H1 (cell line): ENCODE data around the gene SGO1. TPM values are rescaled to one million over a fixed set of nuclear protein-coding genes. Genes with fewer than 3 reads are reported as not detected.

Experiments used
- CTCF ChIA-PET: fragments of 300-600 bp; sonication (Branson Sonifier 250); formaldehyde crosslinking; loops from one replicate; lab custom pipeline; 2021; ENCODE audit not compliant: partially characterized antibody; lab: Charles Lee
- POLR2A ChIA-PET: fragments of 300-600 bp; sonication (Branson Sonifier 250); formaldehyde crosslinking; loops from one replicate; lab custom pipeline; 2021; ENCODE audit warnings: inconsistent platforms; ENCODE audit not compliant: partially characterized antibody; lab: Charles Lee
- DNase-seq, 2 experiments: peaks; one replicate each; pipeline versions ENCODE4 v3.0.0 to v3.0.0-alpha.2; 2010 to 2022; ENCODE audit warnings: low spot score in 2 of 2, low read depth in 1 of 2, mixed read lengths in 1 of 2
- FAIRE-seq: peaks from 2 replicates; lab custom pipeline; 2011; peaks lifted over from hg19 to GRCh38; lab: Jason Lieb, UNC
- H2AFZ ChIP-seq: 2 replicates; pipeline ENCODE4 v1.8.1; 2012; ENCODE audit warnings: low read length, inconsistent platforms
- H2AK5ac ChIP-seq: 2 replicates; pipeline ENCODE4 v1.6.1; 2013; ENCODE audit warnings: low read depth, low read length
- H2BK120ac ChIP-seq: replicated peaks from 2 replicates; pipeline ENCODE3; 2013; ENCODE audit warnings: low read depth, low read length, inconsistent platforms
- H2BK12ac ChIP-seq: 2 replicates; pipeline ENCODE4 v1.6.1; 2013; ENCODE audit warnings: low read depth, low read length
- H2BK15ac ChIP-seq: 2 replicates; pipeline ENCODE4 v1.6.1; 2013; ENCODE audit warnings: low read length
- H2BK20ac ChIP-seq: 2 replicates; pipeline ENCODE4 v1.6.1; 2013; ENCODE audit warnings: low read length
- H2BK5ac ChIP-seq: 2 replicates; pipeline ENCODE4 v1.6.1; 2013; ENCODE audit warnings: low read depth, low read length
- H3K14ac ChIP-seq: 2 replicates; pipeline ENCODE4 v1.6.1; 2013; ENCODE audit warnings: inconsistent platforms; ENCODE audit not compliant: insufficient read length
- H3K18ac ChIP-seq: 2 replicates; pipeline ENCODE4 v1.6.1; 2013; ENCODE audit warnings: low read length; ENCODE audit errors: extremely low read depth
- H3K23ac ChIP-seq: 2 replicates; pipeline ENCODE4 v1.6.1; 2013; ENCODE audit warnings: inconsistent platforms; ENCODE audit not compliant: insufficient read length
- H3K23me2 ChIP-seq: 2 replicates; pipeline ENCODE4 v1.6.1; 2013; ENCODE audit warnings: low read depth, low read length
- H3K27ac ChIP-seq: 2 replicates; pipeline ENCODE4 v1.6.1; 2011; ENCODE audit warnings: low read depth, low read length, inconsistent platforms
- H3K27me3 ChIP-seq, 4 experiments: replicated peaks in 1 of 4; 1 replicate in 1 of 4; 2 replicates in 3 of 4; pipeline versions ENCODE4 v1.6.1 to v1.8.1; 2011 to 2013; ENCODE audit warnings: low read length in 3 of 4, mild to moderate bottlenecking in 3 of 4, inconsistent platforms in 2 of 4, mixed read lengths in 2 of 4, moderate library complexity in 1 of 4; ENCODE audit not compliant: control insufficient read depth in 3 of 4, insufficient read depth in 3 of 4; ENCODE audit errors: extremely low read depth in 1 of 4
- H3K36me3 ChIP-seq, 4 experiments: 2 replicates each; pipeline versions ENCODE4 v1.6.1 to v1.8.1; 2011 to 2013; ENCODE audit warnings: mild to moderate bottlenecking in 4 of 4, low read length in 3 of 4, moderate library complexity in 2 of 4, control low read depth in 1 of 4, inconsistent platforms in 1 of 4; ENCODE audit not compliant: insufficient read depth in 4 of 4, control insufficient read depth in 2 of 4
- H3K4ac ChIP-seq: replicated peaks from 2 replicates; pipeline ENCODE3; 2013; ENCODE audit warnings: low read length, low read depth, mixed read lengths, inconsistent platforms; ENCODE audit not compliant: insufficient read length
- H3K4me1 ChIP-seq, 4 experiments: replicated peaks in 1 of 4; 1 replicate in 1 of 4; 2 replicates in 3 of 4; pipeline versions ENCODE4 v1.6.1 to v1.8.1; 2011 to 2013; ENCODE audit warnings: low read length in 3 of 4, inconsistent platforms in 2 of 4, mixed read lengths in 1 of 4; ENCODE audit not compliant: insufficient read depth in 4 of 4, control insufficient read depth in 3 of 4
- H3K4me2 ChIP-seq, 2 experiments: 2 replicates each; pipeline versions ENCODE4 v1.6.1 to v1.8.1; 2011 to 2013; ENCODE audit warnings: low read depth in 2 of 2, low read length in 2 of 2, control low read depth in 1 of 2, inconsistent platforms in 1 of 2, mild to moderate bottlenecking in 1 of 2; ENCODE audit not compliant: insufficient read depth in 1 of 2
- H3K4me3 ChIP-seq, 4 experiments: fragments of 200-600, 300-600 bp in 1 of 4; sonication (generic), shearing (Covaris generic), sonication (Bioruptor Twin) in 1 of 4; 2 replicates each; pipeline versions ENCODE4 v1.5.1 to v1.8.1; 2011 to 2016; ENCODE audit warnings: low read length in 4 of 4, low read depth in 3 of 4, control low read depth in 2 of 4, inconsistent platforms in 2 of 4, mild to moderate bottlenecking in 2 of 4, mixed read lengths in 1 of 4, moderate library complexity in 1 of 4; ENCODE audit not compliant: insufficient read depth in 2 of 4; ENCODE audit errors: extremely low read depth in 1 of 4
- H3K56ac ChIP-seq: replicated peaks from 2 replicates; pipeline ENCODE3; 2013; ENCODE audit warnings: low read depth, mild to moderate bottlenecking, mixed read lengths, low read length, inconsistent platforms; ENCODE audit not compliant: insufficient read length
- H3K79me1 ChIP-seq: 2 replicates; pipeline ENCODE4 v1.6.1; 2013; ENCODE audit warnings: low read depth, low read length, control low read depth
- H3K79me2 ChIP-seq, 2 experiments: 2 replicates each; pipeline versions ENCODE4 v1.6.1 to v1.8.1; 2012 to 2013; ENCODE audit warnings: low read length in 2 of 2, mild to moderate bottlenecking in 2 of 2, inconsistent platforms in 1 of 2; ENCODE audit not compliant: insufficient read depth in 2 of 2, control insufficient read depth in 1 of 2
- H3K9ac ChIP-seq, 4 experiments: replicated peaks in 1 of 4; 1 replicate in 1 of 4; 2 replicates in 3 of 4; pipeline versions ENCODE4 v1.6.1 to v1.8.1; 2011 to 2013; ENCODE audit warnings: low read depth in 3 of 4, low read length in 3 of 4, control low read depth in 2 of 4, mild to moderate bottlenecking in 2 of 4, moderate library complexity in 2 of 4, inconsistent platforms in 1 of 4; ENCODE audit errors: extremely low read depth in 1 of 4
- H3K9me3 ChIP-seq, 2 experiments: 2 replicates each; pipeline versions ENCODE4 v1.6.1 to v1.8.1; 2012 to 2013; ENCODE audit warnings: mild to moderate bottlenecking in 2 of 2, moderate library complexity in 2 of 2, control low read depth in 1 of 2, inconsistent platforms in 1 of 2, low read depth in 1 of 2, low read length in 1 of 2, mixed read lengths in 1 of 2; ENCODE audit not compliant: insufficient read depth in 2 of 2
- H4K20me1 ChIP-seq, 2 experiments: replicated peaks in 1 of 2; 2 replicates each; pipeline versions ENCODE3 to v1.8.1; 2011 to 2013; ENCODE audit warnings: inconsistent platforms in 2 of 2, low read length in 2 of 2, mild to moderate bottlenecking in 1 of 2; ENCODE audit not compliant: insufficient read depth in 2 of 2, control insufficient read depth in 1 of 2
- H4K5ac ChIP-seq: 2 replicates; pipeline ENCODE4 v1.6.1; 2013; ENCODE audit warnings: low read length, low read depth, mixed read lengths, inconsistent platforms; ENCODE audit not compliant: insufficient read length
- H4K8ac ChIP-seq: 2 replicates; pipeline ENCODE4 v1.8.0; 2013; ENCODE audit warnings: mild to moderate bottlenecking, moderate library complexity, low read length, inconsistent platforms; ENCODE audit not compliant: insufficient read depth; ENCODE audit errors: extremely low read depth
- H4K91ac ChIP-seq: replicated peaks from 2 replicates; pipeline ENCODE3; 2013; ENCODE audit warnings: low read length, mixed read lengths, inconsistent platforms; ENCODE audit not compliant: insufficient read length
- CBX8 ChIP-seq: fragments of 300-800, 300-1000 bp; sonication (generic); IDR thresholded peaks from 2 replicates; pipeline ENCODE4 v1.7.1; 2016; ENCODE audit warnings: low read depth, low read length, borderline replicate concordance
- CHD1 ChIP-seq: IDR thresholded peaks from 2 replicates; pipeline ENCODE4 v1.6.1; 2012; ENCODE audit warnings: low read depth, low read length, improper control_type of control experiment
- GTF2F1 ChIP-seq: IDR thresholded peaks from 2 replicates; pipeline ENCODE4 v1.6.1; 2012; ENCODE audit warnings: low read depth, low read length, improper control_type of control experiment, borderline replicate concordance
- HDAC2 ChIP-seq, 2 experiments: fragments of 300-600 bp in 1 of 2; sonication (generic) in 1 of 2; IDR thresholded peaks; 2 replicates each; pipeline ENCODE4 v1.6.1; 2011 to 2012; ENCODE audit warnings: low read depth in 2 of 2, low read length in 2 of 2, mild to moderate bottlenecking in 2 of 2, moderate library complexity in 2 of 2, borderline replicate concordance in 1 of 2, inconsistent platforms in 1 of 2
- HDAC6 ChIP-seq: IDR thresholded peaks from one replicate; pipeline ENCODE4 v1.7.1; 2012; ENCODE audit warnings: low read depth, mild to moderate bottlenecking, inconsistent platforms, low read length, moderate library complexity
- JUN ChIP-seq: IDR thresholded peaks from 2 replicates; pipeline ENCODE4 v1.6.1; 2011; ENCODE audit warnings: low read depth, mild to moderate bottlenecking, improper control_type of control experiment, low read length
- KDM4A ChIP-seq: IDR thresholded peaks from one replicate; pipeline ENCODE4 v1.7.1; 2012; ENCODE audit warnings: low read depth, mild to moderate bottlenecking, moderate library complexity, low read length, inconsistent platforms; ENCODE audit not compliant: severe bottlenecking
- POU5F1 ChIP-seq: IDR thresholded peaks from 2 replicates; pipeline ENCODE4 v1.6.1; 2011; ENCODE audit warnings: low read depth, mild to moderate bottlenecking, low read length, moderate library complexity
- RFX5 ChIP-seq: IDR thresholded peaks from 2 replicates; pipeline ENCODE4 v1.6.1; 2011; ENCODE audit warnings: low read depth, low read length, improper control_type of control experiment, borderline replicate concordance
- SAP30 ChIP-seq: fragments of 300-600 bp; sonication (generic); IDR thresholded peaks from 2 replicates; pipeline ENCODE4 v1.7.1; 2012; ENCODE audit warnings: low read length, moderate library complexity, mild to moderate bottlenecking, inconsistent platforms; ENCODE audit not compliant: insufficient read depth, insufficient replicate concordance
- SUZ12 ChIP-seq: fragments of 200-600 bp; sonication (generic); IDR thresholded peaks from 2 replicates; pipeline ENCODE4 v1.6.1; 2012; ENCODE audit warnings: mild to moderate bottlenecking, inconsistent platforms, low read length, moderate library complexity, mixed read lengths
- TEAD4 ChIP-seq: IDR thresholded peaks from 2 replicates; pipeline ENCODE4 v1.6.1; 2012; ENCODE audit warnings: low read depth, low read length, inconsistent platforms, mixed read lengths
- polyA plus RNA-seq, 7 experiments: library from polyadenylated mRNA; depleted of rRNA in 3 of 7; stranded (reverse) in 5 of 7; unstranded in 2 of 7; fragments of >200 nt in 5 of 7; fragments of 200-250 nt in 2 of 7; gene quantifications; 1 replicate in 5 of 7; 2 replicates in 1 of 7; 4 replicates in 1 of 7; pipeline versions ENCODE4 v1.2.1 to v1.2.3, GENCODE V29; 2011 to 2013; ENCODE audit warnings: missing spikeins in 2 of 7, mixed read lengths in 2 of 7
- total RNA-seq: library from RNA; stranded (reverse); fragmentation: NEBNext Ultra II Directional; extraction: Animal tissue kit (Norgen Biotek cat#: 25700); gene quantifications from 2 replicates; pipeline ENCODE4 v1.2.1, GENCODE V29; 2021
- TF ChIP-seq, protein P1 (sequence below): IDR thresholded peaks from 2 replicates; pipeline ENCODE4 v1.6.1; 2011; ENCODE audit warnings: low read length, improper control_type of control experiment
- TF ChIP-seq, protein P2 (sequence below): IDR thresholded peaks from 2 replicates; pipeline ENCODE4 v1.6.1; 2012; ENCODE audit warnings: inconsistent platforms

The SGO1 gene
- total and polyA plus RNA-seq, 2 of the 8 experiments (the other 6 are each of a cell fraction or from before 2014, with no cell fraction given) = 6.9 to 36.4 TPM

DNA sequence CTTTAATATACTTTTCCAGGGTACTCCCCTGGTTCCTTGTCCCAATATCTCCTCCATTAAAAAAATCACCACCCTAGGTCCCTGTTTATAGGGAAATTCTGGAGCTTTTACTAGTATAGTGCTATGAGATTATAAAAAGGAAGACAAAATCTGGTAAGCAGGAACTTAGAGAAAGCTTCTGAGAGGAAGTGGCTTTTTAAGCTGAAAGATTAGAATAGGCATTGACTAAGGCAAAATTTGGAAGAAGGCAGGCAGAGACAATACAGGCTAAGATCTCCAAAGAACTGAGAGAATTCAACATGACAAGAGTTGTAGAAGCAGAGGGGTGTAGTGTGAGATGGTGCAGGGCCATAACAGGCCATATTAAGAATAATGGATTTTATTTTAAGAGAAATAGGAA, 25.8 kb downstream of the SGO1 start:
- Histone ChIP-seq H3K27ac (no peak overlapping the region), H2BK15ac (no peak overlapping the region), H3K14ac (no peak overlapping the region), H3K27me3 (no peaks in the 10 kb centered on the region), H3K4me3 (no peak overlapping the region), H3K9ac (no peak overlapping the region), H3K4me1 (no peaks in the 10 kb centered on the region), H3K56ac (no peak overlapping the region), H2AK5ac (no peak overlapping the region), H3K79me2 (no peaks in the 10 kb centered on the region), H4K8ac (no peak overlapping the region), H2BK120ac (no peak overlapping the region), H3K4ac (no peak overlapping the region), H4K5ac (no peak overlapping the region), H3K4me2 (no peak overlapping the region), H3K79me1 (no peaks in the 10 kb centered on the region), H2AFZ (no peak overlapping the region), H2BK5ac (no peak overlapping the region), H3K9me3 (no peaks in the 10 kb centered on the region), H2BK12ac (no peak overlapping the region), H3K23me2 (no peaks in the 10 kb centered on the region), H2BK20ac (no peak overlapping the region), H3K18ac (no peak overlapping the region), H4K20me1 (no peaks in the 10 kb centered on the region), H4K91ac (no peak overlapping the region), H3K23ac (no peak overlapping the region), H3K36me3 (peaks cover 2 to 37% (median 27%) of the 10 kb centered on the region in 4 experiments)
- POLR2A ChIA-PET = interaction anchor here (1.6 to 2.4 kb wide), 2 partner anchors 10 to 12 kb away, joined by 5 to 6 read pairs; no protein-coding TSS in a partner anchor
- FAIRE-seq = no peak
- DNase-seq = no peak
- CTCF ChIA-PET = interaction anchor here (1.6 kb wide), 1 partner anchor 24 kb away, joined by 4 read pairs; no protein-coding TSS in a partner anchor
- TF ChIP-seq RFX5 (no peak), KDM4A (no peak), JUN (no peak), POU5F1 (no peak), SAP30 (no peak), GTF2F1 (no peak), SUZ12 (no peak), CBX8 (no peak), CHD1 (no peak), HDAC6 (no peak), TEAD4 (no peak), HDAC2 (IDR thresholded peaks at IDR 0.05; ENCODE audit: borderline replicate concordance in 1 of 2, low read depth in 2 of 2, low read length in 2 of 2) (no peak)
- TF ChIP-seq, protein P1, sequence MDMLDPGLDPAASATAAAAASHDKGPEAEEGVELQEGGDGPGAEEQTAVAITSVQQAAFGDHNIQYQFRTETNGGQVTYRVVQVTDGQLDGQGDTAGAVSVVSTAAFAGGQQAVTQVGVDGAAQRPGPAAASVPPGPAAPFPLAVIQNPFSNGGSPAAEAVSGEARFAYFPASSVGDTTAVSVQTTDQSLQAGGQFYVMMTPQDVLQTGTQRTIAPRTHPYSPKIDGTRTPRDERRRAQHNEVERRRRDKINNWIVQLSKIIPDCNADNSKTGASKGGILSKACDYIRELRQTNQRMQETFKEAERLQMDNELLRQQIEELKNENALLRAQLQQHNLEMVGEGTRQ = no peak
- TF ChIP-seq, protein P2, sequence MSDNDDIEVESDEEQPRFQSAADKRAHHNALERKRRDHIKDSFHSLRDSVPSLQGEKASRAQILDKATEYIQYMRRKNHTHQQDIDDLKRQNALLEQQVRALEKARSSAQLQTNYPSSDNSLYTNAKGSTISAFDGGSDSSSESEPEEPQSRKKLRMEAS = no peak
